NCI-H1417 (cell line): ENCODE data around the gene BRMS1L.
A peak's percentile ranks its signal among the peaks of the same experiment; 100 is the strongest.

Source experiments
- DNase-seq, 3 experiments: peaks; one replicate each; lab custom pipeline; 2025; lab: John Stamatoyannopoulos, UW

The BRMS1L gene

DNA sequence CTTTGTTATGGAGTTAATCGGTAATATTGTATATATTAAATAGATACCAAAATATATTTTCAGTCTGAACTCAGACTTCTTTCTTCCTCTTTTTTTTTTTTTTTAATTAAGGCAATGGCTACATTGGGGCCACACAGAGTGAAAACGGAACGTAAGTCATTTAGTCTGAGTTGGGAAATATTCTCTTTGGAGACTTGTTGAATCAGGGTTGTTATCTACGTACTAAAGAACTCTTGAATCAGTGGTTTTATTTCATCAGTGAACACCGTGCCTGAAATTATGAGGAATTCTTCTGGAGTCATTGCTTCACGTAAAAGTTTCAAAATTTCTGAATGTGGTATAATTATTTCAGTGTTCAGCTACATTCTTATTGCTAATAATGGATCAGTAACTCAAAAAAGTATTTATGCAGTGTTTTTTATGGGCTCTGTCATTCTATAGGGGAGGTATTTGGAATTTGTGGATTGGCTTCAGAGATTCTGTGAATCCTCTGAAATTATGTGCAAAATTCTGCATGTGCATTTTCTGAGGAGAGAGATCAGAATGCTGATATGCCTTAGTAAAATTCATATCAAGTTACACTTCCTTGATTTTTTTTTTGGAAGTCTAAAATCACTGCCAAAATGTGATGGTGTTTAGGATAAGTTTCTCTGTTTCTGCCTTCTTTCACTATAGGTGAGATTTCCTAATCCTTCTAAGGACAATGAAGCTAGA is 39.6 kb downstream of the BRMS1L start:
- DNase-seq, result no peak

DNA sequence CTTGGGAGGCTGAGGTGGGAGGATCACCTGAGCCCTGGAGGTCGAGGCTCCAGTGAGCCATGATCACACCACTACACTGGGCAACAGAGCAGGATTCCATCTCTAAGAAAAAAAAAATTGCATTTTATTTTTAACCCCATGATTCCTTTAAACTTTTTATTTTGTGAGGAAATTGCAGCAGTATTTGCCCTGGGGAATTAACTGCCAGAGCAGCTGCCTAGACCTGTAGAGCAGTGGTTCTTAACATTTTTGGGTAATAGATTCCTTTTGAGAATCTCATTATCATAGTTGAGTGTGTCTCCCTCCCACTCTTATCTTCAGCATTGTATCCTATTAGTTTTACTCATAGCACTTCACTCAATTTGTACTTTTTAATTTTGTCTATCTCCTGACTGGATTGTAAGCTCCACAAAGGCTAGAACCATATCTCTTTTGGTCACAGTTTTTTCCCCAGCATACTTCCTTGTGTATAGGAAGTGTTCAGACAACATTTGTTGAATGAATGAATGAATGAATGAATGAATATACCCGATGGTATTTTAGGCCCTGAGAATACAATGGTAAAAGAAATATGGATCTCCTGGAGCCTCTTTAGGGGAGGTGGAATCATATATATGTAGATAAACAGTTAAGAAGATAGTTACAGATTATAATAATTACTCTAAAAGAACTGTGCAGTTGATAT is 40.6 kb downstream of the BRMS1L start:
- no peak for DNase-seq

DNA sequence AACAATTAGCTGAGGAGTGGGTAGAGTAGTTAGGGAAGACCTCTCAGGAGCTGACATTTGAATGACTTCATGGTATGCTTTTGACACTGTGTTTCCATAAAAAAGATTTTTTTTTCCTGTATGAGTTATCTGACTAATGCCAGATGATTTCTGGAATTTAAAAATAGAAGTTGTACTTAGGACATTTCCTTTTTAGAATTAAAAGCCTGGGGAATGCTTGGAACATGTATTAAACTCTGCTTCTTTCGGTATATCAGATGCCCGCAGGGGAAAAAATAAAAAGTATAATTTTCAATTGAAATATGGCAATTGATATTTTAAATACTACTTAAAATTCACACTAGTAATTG is 41.1 kb downstream of the BRMS1L start:
- DNase-seq, result no peak

DNA sequence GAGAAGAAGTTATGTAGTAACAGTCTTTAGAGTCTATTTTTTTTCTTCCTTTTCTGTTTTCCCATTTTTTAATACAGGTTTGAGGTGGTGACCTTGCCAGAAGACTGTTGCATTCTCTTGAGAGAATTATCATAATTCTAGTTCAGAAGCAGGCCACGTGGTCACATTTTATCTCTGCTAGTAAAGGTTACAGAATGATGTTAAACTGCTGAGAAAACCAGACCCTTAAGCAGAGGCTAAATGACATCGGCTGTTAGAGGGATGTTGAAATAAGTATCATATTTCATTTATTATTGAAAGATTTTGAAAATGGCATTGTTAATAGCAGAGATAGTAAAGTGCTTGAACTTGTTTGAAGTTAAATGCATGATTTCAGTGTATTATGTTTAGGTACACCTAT is 49.2 kb downstream of the BRMS1L start:
- peak in 1 of 3 experiments; percentile 15 for DNase-seq

DNA sequence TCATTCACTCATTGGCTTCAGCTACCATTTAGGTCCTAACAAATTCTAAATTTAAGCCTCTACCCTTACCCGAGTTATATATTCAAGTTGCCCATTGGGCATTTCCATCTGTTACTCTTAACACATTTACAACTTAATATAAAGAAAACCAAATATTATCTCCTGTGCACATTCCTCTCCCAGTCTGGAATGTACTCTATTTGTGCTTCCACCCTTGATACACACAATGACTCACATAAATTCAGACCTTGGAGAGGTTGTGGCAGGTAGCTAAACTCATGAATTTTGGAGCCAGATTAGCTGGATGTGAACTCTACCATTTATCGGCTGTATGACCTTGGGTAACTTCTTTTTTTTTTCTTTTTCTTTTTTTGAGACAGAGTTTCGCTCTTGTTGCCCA is 51.1 kb downstream of the BRMS1L start:
- no peak for DNase-seq

DNA sequence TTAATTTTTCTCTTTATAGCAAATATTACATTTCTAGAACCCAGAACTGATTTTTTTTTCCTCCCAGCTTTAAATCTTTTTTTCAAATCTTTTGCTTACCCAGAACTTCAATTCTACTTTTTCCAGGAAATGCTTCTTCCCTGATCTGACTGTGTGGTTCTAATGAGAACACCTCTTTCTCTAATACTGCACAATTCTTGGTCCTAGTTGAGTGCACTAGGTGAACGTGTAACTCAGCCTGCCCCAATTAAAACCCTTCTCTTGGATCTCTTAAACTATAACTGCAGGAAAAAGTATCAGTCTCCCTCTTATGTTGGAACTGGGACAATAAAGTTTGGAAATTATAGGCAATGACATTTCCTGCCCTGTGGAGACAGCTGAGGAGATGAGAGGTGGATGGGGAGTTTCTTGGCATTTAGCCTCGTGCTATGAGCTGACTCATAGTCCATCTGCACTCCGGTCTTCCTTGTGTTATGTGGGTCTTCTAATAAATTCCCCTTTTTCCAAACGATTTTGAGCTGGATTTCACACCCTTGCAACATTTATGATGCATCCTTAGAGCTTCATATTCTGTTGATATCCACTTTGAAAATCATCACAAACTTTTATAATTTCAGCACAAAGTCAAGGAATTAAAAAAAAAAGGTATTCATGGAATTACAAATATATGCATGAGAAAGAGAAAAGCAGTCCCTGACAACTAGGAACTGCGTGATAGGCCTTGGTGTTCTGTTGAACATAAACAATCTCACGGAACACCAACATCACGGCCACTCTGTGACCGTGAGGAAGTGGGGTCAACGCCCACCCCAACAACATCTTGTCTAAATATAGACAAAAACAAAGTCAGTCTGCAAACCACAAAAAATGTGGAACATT is 52.4 kb downstream of the BRMS1L start:
- DNase-seq, result no peak

DNA sequence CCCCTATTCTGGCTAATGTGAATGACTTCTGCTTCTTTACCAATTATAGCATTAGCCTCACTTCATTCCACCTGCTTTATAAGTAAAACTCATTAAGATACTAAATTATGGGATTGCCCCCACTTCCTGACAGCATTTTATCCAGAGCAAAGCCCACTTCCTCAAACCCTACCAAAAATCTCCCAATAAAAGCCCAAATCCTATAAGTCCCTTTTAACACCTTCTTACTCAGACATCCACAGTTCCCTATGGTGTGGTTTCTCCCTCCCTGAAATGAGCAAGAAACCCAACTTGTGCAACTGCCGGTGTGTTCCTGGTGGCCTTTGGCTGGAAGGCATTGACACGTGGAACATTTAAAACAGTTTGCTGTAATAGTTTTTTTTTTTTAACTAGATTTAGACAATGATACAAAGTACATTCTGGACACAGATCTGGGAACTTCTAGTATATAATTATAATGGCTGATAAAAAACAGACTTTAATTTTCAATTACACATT is 53.1 kb downstream of the BRMS1L start:
- peak in 1 of 3 experiments; percentile 40 for DNase-seq

DNA sequence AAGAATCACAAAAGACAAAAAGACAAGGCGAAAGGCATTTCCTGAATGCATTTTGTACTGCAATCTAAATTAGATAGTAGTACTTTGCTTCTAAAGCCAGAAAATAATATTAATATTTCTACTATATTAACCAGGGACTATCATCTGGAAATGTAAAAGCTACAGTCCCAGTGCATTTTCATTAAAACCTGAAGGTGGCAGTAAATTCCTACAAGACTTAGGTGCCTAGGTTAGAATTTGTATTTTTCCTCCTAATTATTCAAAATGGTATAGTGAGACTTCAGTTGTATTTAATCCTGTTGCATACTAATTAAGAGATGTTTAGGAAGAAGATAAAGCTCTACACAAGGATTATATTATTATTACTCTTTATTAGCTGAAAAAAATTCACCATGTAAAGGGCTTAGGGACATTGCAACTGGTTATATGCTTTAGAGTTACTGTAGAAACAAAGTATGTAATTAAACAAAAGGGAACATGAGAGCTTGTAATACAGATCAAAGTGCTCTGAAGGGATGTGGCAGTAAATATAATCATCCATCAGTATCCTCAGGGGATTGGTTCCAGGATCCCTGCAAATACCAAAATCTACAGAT is 53.6 kb downstream of the BRMS1L start:
- peak in 2 of 3 experiments; percentile 39 to 77 for DNase-seq

DNA sequence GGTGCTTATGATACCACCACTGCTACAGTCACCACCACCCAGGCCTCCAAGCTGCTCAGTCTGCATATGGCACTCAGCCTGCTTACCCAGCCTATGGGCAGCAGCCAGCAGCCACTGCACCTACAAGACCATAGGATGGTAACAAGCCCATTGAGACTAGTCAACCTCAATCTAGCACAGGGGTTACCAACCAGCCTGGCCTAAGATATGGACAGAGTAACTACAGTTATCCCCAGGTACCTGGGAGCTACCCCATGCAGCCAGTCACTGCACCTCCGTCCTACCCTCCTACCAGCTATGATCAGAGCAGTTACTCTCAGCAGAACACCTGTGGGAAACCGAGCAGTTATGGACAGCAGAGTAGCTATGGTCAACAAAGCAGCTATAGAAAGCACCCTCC is 55.1 kb downstream of the BRMS1L start:
- DNase-seq, result no peak

DNA sequence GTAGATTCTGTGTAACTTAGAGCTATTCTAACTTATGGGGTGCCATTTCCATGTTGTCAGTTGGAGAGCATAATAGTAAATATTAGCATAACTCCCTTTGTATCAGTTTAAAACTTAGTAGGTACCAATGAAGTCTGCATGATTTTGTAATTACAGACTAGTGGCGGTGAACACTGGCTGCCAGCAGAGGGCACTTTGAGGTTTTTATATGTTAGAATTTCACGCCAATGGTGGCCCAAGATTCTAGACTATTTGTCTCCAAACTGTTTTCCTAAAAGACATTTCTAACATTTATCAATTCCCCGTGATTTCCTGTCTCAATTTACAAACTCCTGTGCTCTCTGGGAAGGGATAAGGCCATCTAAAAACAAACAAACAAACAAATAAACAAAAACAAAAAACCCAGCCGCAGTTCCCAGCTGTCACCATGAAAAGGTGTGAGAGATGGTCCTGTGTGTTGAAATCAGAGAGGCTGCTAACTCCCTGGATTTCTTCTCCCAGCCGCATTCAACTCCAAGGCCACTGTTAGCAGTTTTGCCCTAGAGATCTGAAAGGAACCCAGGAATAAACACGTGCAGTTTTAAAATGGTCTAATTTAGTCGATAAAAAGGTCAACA is 57.6 kb downstream of the BRMS1L start:
- peak; percentile 39 to 73 (median 68) for DNase-seq

DNA sequence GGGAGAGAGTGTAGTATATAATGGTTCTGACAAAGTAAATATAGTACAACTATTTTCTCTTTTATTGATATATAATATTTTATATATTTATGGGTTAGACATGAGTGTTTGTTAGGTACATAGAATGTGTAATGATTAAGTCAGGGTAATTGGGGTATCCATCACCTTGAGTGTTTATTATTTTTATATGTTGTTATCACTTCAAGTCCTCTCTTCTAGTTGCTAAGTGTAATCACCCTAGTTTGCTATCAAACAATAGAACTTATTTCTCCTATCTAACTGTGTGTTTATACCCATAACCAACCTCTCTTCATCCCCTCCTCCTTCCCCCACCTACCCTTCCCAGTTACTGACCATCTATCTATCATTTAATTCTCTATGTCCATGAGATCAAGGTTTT is 64.2 kb downstream of the BRMS1L start:
- DNase-seq, result peak in 1 of 3 experiments; percentile 12

DNA sequence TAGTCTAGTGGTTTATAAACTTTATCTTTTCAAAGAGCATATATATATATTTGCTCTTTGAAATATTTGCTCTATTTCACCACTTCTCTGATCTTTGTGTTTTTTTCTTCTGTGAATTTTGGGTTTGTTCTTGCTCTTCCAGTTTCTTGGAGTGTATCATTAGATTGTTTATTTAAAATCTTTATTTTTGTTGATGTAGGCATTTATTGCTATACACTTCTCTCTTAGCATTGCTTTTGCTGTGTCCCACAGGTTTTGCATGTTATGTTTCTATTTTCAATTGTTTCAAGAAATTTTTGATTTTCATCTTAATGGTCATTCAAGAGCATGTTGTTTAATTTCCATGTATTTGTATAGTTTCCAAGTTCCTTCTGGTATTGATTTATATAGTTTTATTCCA is 69.1 kb downstream of the BRMS1L start:
- DNase-seq, result no peak

DNA sequence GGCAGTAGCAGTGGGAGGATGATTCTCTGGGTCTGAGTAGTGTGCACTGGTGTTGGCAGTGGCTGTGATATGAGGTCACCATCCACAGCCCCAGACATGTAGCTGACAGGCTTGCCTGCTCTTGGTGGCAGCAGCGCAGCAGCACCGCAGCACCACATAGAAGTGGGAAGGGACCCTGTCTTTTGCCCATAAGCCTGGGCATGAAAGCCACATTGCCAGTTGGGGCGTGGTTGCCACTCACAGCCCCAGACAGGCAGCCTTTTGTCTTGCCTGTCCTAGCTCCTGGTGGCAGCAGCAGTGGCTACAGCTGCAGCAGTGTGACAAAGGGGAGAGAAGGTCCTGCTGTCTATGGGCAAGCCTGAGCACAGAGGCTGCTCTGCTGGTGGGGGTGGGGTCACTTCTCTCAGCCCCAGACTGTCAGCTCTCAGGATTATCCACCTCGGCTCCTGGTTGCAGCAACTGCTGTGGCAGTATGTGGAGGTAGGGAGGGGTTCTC is 71.5 kb downstream of the BRMS1L start:
- DNase-seq, result peak in 2 of 3 experiments; percentile 20 to 26

DNA sequence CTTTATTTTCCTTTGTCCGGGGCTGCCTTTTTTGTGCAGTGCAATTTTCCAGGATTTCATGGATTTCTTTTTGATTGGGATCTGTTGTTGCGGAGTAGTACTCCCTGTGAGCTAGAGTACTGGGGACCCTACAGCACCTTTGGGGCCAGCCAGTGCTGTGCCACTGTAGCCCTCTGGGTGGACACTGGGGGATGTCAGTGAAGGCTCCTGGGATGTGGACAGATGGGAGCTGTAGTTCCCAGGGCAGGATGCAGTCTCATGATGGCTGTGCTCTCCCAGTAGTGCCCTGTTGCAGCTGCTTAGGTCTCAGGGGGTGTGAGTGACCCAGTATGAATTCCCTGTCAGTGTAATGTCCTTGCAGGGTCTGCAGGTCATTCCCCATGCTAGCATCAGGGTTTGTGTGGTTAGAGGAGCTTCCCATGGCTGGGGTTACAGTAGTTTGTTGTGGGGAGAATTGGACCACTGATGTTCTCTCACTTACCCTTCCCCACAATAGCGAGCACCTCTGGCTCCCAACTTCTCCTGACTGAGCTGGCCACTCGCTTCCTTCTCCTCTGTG is 72.2 kb downstream of the BRMS1L start:
- no peak for DNase-seq

DNA sequence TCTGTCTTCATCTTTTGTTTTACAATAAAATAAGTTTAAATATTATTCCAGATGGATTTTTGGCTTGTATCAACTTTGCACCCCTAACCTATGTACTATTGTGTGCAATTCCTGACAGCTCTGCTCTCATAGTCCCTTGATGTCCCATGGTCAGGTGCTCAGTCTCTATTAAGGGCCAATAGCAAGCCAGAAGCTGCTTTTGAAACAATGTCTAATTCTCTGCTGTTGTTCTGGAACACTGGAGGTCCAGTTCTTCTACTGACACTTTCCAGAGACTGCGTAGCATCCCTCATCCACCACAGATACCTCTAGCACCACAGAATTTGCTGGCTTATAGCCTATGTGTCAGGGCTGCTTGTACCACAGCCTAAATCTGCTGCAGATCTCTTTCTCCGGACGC is 74.6 kb downstream of the BRMS1L start:
- no peak for DNase-seq

DNA sequence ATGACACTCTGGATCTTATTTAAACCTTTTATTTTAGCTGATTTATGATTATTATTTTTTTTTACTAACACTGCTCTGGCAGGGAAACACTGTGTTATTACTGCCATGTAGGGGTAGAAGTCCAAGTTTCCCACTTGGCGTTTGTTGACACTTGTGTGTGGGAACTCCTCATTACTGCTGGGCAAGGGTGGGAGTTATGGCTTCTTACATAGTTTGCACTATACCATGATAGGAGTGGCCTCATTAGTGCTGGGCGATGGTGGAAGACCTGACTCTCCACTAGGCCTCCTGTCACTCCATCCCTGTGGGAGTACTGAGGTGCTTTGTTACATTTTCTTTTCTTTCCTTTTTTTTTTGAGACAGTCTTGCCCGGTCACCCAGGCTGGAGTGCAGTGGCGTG is 83.5 kb downstream of the BRMS1L start:
- DNase-seq, result no peak

DNA sequence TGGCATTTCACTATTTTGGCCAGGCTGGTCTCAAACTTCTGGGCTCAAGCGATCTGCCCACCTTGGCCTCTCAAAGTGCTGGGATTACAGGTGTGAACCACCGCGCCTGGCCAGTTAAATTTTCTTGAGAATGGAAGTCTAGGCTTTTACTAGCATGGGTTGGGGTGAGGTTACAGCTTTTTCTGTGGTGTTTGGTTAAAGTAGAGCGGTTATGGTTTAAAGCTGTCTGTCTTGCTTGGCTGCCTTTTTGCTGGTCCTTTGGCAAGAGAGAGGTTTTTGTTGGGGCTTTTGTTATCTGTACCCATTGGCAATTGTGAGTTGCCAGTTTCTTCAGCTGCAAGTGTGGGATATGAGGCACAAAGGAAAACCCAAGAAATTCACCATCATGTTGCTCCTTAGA is 84.1 kb downstream of the BRMS1L start:
- no peak for DNase-seq

DNA sequence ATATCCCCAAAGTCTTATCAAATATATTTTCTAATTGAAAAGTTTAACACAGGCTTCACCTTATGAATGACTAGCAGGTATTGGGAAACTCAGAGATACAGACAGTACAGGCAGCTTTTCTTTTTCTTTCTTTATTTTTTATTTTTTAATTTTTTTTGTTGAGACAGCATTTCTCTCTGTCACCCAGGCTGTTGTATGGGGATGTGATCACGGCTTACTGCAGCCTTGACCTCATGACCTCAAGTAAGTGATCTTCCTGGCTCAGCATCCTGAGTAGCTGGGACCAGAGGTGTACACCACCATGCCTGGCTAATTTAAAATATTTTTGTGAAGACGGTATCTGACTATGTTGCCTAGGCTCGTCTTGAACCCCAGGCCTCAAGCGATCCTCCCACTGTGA is 85.0 kb downstream of the BRMS1L start:
- DNase-seq, result no peak

DNA sequence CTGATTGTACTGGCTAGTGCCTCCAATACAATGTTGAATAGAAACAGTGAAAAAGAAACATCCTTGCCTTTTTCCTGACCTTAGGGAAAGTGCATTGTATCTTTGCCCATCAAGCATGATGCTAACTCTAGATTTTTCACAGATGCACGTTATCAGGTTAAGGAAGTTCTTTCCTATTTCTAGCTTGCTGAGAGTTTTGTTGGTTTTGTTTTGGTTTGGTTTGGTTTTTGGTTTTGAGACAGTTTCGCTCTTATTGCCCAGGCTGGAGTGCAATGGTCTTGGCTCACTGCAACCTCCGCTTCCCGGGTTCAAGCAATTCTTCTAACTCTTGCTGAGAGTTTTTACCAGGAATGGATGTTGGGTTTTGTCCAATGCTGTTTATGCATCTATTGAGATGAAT is 89.0 kb downstream of the BRMS1L start:
- DNase-seq, result no peak

DNA sequence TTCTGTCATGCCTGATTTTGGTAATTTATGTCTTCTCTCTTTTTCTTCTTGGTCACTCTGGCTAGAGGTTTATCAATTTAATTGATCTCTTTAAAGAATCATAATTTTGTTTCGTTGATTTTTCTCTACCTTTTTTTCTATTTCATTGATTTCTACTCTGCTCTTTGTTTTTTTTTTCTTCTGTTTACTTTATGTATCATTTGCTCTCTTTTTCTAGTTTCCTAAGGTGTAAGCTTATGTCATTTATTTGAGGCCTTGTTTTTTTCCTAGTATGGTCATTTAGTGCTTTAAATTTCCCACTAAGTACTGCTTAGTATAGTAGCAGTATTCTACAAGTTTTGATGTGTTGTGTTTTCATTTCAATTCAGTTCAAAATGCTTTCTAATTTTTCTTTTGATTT is 89.6 kb downstream of the BRMS1L start:
- no peak for DNase-seq
